ENCODE measurements around the gene C3. TPM values are rescaled to one million over a fixed set of nuclear protein-coding genes. Genes with fewer than 3 reads are reported as not detected.

The C3 gene
- total RNA-seq, 1 donor from 2014 or later: not detected

GRCh38 chr19:6693056-6693471 lies 27.4 kb downstream of the C3 start:
- Mint-ChIP-seq H3K27ac (ENCODE audit: unreplicated experiment) (no peak overlapping the region), H3K9me3 (ENCODE audit: unreplicated experiment) (peaks cover 20% of the 10 kb centered on the region), H3K4me1 (ENCODE audit: unreplicated experiment) (no peaks in the 10 kb centered on the region), H3K36me3 (ENCODE audit: low read depth, unreplicated experiment) (peaks cover 15% of the 10 kb centered on the region), H3K4me3 (ENCODE audit: unreplicated experiment) (no peak overlapping the region), H3K27me3 (ENCODE audit: unreplicated experiment) (peaks cover 15% of the 10 kb centered on the region)
- no peak for TF ChIP-seq CTCF (IDR thresholded peaks at IDR 0.05; ENCODE audit: unreplicated experiment)
- no peak for DNase-seq (ENCODE audit: low spot score)

GRCh38 chr19:6692027-6692426 lies 28.4 kb downstream of the C3 start:
- no peak for DNase-seq (ENCODE audit: low spot score)
- Mint-ChIP-seq H3K9me3 (ENCODE audit: unreplicated experiment) (peaks cover 25% of the 10 kb centered on the region), H3K4me1 (ENCODE audit: unreplicated experiment) (no peaks in the 10 kb centered on the region), H3K27me3 (ENCODE audit: unreplicated experiment) (peaks cover 15% of the 10 kb centered on the region), H3K36me3 (ENCODE audit: low read depth, unreplicated experiment) (peaks cover 18% of the 10 kb centered on the region), H3K4me3 (ENCODE audit: unreplicated experiment) (no peak overlapping the region), H3K27ac (ENCODE audit: unreplicated experiment) (no peak overlapping the region)
- TF ChIP-seq CTCF (IDR thresholded peaks at IDR 0.05; ENCODE audit: unreplicated experiment): no peak

- Mint-ChIP-seq H3K27me3 (ENCODE audit: unreplicated experiment) (peaks cover 16% of the 10 kb centered on the region), H3K9me3 (ENCODE audit: unreplicated experiment) (peaks cover 28% of the 10 kb centered on the region), H3K4me1 (ENCODE audit: unreplicated experiment) (no peaks in the 10 kb centered on the region), H3K27ac (ENCODE audit: unreplicated experiment) (no peak overlapping the region), H3K36me3 (ENCODE audit: low read depth, unreplicated experiment) (peaks cover 18% of the 10 kb centered on the region), H3K4me3 (ENCODE audit: unreplicated experiment) (no peak overlapping the region)
- TF ChIP-seq CTCF (IDR thresholded peaks at IDR 0.05; ENCODE audit: unreplicated experiment): no peak
- DNase-seq (ENCODE audit: low spot score): no peak
These were observed 29.1 kb downstream of the C3 start for GRCh38 chr19:6691342-6691741.

GRCh38 chr19:6690160-6690885 lies 30.1 kb downstream of the C3 start:
- Mint-ChIP-seq H3K4me3 (ENCODE audit: unreplicated experiment) (no peak overlapping the region), H3K27ac (ENCODE audit: unreplicated experiment) (no peak overlapping the region), H3K27me3 (ENCODE audit: unreplicated experiment) (peaks cover 16% of the 10 kb centered on the region), H3K36me3 (ENCODE audit: low read depth, unreplicated experiment) (peaks cover 22% of the 10 kb centered on the region), H3K4me1 (ENCODE audit: unreplicated experiment) (no peaks in the 10 kb centered on the region), H3K9me3 (ENCODE audit: unreplicated experiment) (peaks cover 28% of the 10 kb centered on the region)
- DNase-seq (ENCODE audit: low spot score): no peak
- no peak for TF ChIP-seq CTCF (IDR thresholded peaks at IDR 0.05; ENCODE audit: unreplicated experiment)

GRCh38 chr19:6687114-6687513 lies 33.3 kb downstream of the C3 start:
- TF ChIP-seq CTCF (IDR thresholded peaks at IDR 0.05; ENCODE audit: unreplicated experiment): no peak
- peaks cover 12% of the 10 kb centered on the region for H3K27me3 Mint-ChIP-seq (ENCODE audit: unreplicated experiment)
- no peak overlapping the region for H3K27ac Mint-ChIP-seq (ENCODE audit: unreplicated experiment)
- peaks cover 27% of the 10 kb centered on the region for H3K36me3 Mint-ChIP-seq (ENCODE audit: low read depth, unreplicated experiment)
- no peak overlapping the region for H3K4me3 Mint-ChIP-seq (ENCODE audit: unreplicated experiment)
- peaks cover 36% of the 10 kb centered on the region for H3K9me3 Mint-ChIP-seq (ENCODE audit: unreplicated experiment)
- H3K4me1 Mint-ChIP-seq (ENCODE audit: unreplicated experiment): no peaks in the 10 kb centered on the region
- no peak for DNase-seq (ENCODE audit: low spot score)

All from endothelial cell (in vitro differentiated cells).